Endodermal cell (in vitro differentiated cells): Measurements from ENCODE around the gene PRDX2. TPM values are rescaled to one million over a fixed set of nuclear protein-coding genes. Genes with fewer than 3 reads are reported as not detected.

Source experiments
- DNase-seq: peaks from one replicate; pipeline ENCODE4 v3.0.0-alpha.2; 2017
- H3K27ac ChIP-seq: 2 replicates; pipeline ENCODE4 v1.5.1; 2013; ENCODE audit warnings: mild to moderate bottlenecking, low read depth, low read length, moderate library complexity
- H3K27me3 ChIP-seq: 2 replicates; pipeline ENCODE4 v1.6.1; 2013; ENCODE audit warnings: mild to moderate bottlenecking, low read length, moderate library complexity; ENCODE audit not compliant: insufficient read depth, control insufficient read depth, poor library complexity, severe bottlenecking
- H3K36me3 ChIP-seq: 2 replicates; pipeline ENCODE4 v1.7.0; 2013; ENCODE audit warnings: mild to moderate bottlenecking, low read length, moderate library complexity; ENCODE audit not compliant: control insufficient read depth, insufficient read depth
- H3K4me1 ChIP-seq: one replicate; pipeline ENCODE4 v1.7.0; 2013; ENCODE audit warnings: low read length; ENCODE audit not compliant: control insufficient read depth, insufficient read depth
- H3K4me3 ChIP-seq: 2 replicates; pipeline ENCODE4 v1.5.1; 2013; ENCODE audit warnings: mild to moderate bottlenecking, low read length, moderate library complexity
- H3K9ac ChIP-seq: 2 replicates; pipeline ENCODE4 v1.6.1; 2013; ENCODE audit warnings: mild to moderate bottlenecking, low read length, moderate library complexity; ENCODE audit not compliant: poor library complexity, severe bottlenecking; ENCODE audit errors: extremely low read depth
- H3K9me3 ChIP-seq: 2 replicates; pipeline ENCODE4 v1.6.1; 2013; ENCODE audit warnings: mild to moderate bottlenecking, low read length, moderate library complexity; ENCODE audit not compliant: control insufficient read depth
- H3K27ac Mint-ChIP-seq: 2 replicates; pipeline ENCODE4 v1.8.0; 2020; ENCODE audit warnings: mixed read lengths
- H3K27me3 Mint-ChIP-seq: 2 replicates; pipeline ENCODE4 v1.8.0; 2021; ENCODE audit warnings: mild to moderate bottlenecking, mixed read lengths; ENCODE audit not compliant: insufficient read depth
- H3K36me3 Mint-ChIP-seq: 2 replicates; pipeline ENCODE4 v1.8.0; 2020; ENCODE audit warnings: low read depth, mixed read lengths
- H3K4me1 Mint-ChIP-seq: 2 replicates; pipeline ENCODE4 v1.8.0; 2020; ENCODE audit warnings: mixed read lengths
- H3K4me3 Mint-ChIP-seq: 2 replicates; pipeline ENCODE4 v1.8.0; 2020; ENCODE audit warnings: mild to moderate bottlenecking, moderate library complexity, mixed read lengths
- H3K9me3 Mint-ChIP-seq: 2 replicates; pipeline ENCODE4 v1.8.0; 2020; ENCODE audit warnings: mild to moderate bottlenecking, mixed read lengths
- WGBS, 2 experiments: methylation state at CpG; one replicate each; pipeline versions ENCODE4 v1.1.5 to v1.1.7; 2013; ENCODE audit warnings: missing lambda C conversion rate in 2 of 2, mixed read lengths in 1 of 2; ENCODE audit not compliant: insufficient coverage in 1 of 2, insufficient read length in 1 of 2; 5-methylcytosine and 5-hydroxymethylcytosine counted together
- total RNA-seq, 2 donors: library from RNA; stranded (reverse); fragmentation: NEBNext Ultra II Directional in 1 of 2; extraction: Animal tissue kit (Norgen Biotek cat#: 25700) in 1 of 2; gene quantifications; 2 replicates in 1 of 2; 3 replicates in 1 of 2; pipeline ENCODE4 v1.2.1, GENCODE V29; 2021
- TF ChIP-seq, protein P1 (sequence below): fragments of 200-600 bp; sonication (generic); conservative IDR thresholded peaks from 2 replicates; pipeline ENCODE4 v1.5.0; 2021; ENCODE audit warnings: antibody characterized with exemption, mild to moderate bottlenecking

PRDX2 gene
- total RNA-seq, 2 donors from 2014 or later: 429 to 507 TPM

DNA sequence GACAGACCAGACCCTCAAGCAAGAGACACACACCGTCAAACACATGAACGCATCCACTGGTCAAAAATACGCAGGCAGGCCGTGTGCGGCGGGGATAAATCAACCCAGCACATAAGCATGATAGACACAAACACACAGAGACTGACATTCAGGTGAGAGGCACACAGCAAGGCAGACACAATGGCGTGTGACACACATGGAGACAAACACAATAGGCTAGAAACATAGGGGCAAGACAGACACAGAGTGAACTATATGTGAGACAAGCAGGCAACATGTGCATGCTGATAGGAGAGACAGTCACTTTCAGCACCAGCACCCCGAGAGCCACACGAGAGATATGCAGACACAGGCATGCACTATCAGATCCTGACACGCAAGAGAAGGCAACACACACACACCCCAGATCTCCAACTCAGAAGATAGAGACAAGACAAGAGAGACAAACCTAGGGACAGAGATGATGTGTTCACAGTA lies 17.2 kb downstream of the PRDX2 start:
- no peaks in the 10 kb centered on the region for H3K9me3 ChIP-seq

GRCh38 chr19:12783849-12784393 lies 17.7 kb downstream of the PRDX2 start:
- no peaks in the 10 kb centered on the region for H3K36me3 ChIP-seq
- no peak overlapping the region for H3K27ac ChIP-seq
- WGBS, 2 experiments: 20 to 62% methylated on average over 1 to 18 of the region's 19 CpGs
- H3K4me3 ChIP-seq: no peak overlapping the region
- H3K9me3 Mint-ChIP-seq: no peaks in the 10 kb centered on the region
- no peaks in the 10 kb centered on the region for H3K9me3 ChIP-seq
- H3K36me3 Mint-ChIP-seq: no peaks in the 10 kb centered on the region
- no peak overlapping the region for H3K9ac ChIP-seq
- H3K4me3 Mint-ChIP-seq: peak overlapping the region; percentile 61
- no peaks in the 10 kb centered on the region for H3K27me3 Mint-ChIP-seq
- peak; percentile 54 for DNase-seq
- peaks cover 9% of the 10 kb centered on the region for H3K4me1 ChIP-seq
- no peak overlapping the region for H3K27ac Mint-ChIP-seq
- H3K27me3 ChIP-seq: no peaks in the 10 kb centered on the region
- peaks cover 16% of the 10 kb centered on the region for H3K4me1 Mint-ChIP-seq
- TF ChIP-seq, protein P1, sequence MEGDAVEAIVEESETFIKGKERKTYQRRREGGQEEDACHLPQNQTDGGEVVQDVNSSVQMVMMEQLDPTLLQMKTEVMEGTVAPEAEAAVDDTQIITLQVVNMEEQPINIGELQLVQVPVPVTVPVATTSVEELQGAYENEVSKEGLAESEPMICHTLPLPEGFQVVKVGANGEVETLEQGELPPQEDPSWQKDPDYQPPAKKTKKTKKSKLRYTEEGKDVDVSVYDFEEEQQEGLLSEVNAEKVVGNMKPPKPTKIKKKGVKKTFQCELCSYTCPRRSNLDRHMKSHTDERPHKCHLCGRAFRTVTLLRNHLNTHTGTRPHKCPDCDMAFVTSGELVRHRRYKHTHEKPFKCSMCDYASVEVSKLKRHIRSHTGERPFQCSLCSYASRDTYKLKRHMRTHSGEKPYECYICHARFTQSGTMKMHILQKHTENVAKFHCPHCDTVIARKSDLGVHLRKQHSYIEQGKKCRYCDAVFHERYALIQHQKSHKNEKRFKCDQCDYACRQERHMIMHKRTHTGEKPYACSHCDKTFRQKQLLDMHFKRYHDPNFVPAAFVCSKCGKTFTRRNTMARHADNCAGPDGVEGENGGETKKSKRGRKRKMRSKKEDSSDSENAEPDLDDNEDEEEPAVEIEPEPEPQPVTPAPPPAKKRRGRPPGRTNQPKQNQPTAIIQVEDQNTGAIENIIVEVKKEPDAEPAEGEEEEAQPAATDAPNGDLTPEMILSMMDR: no peak

More for the DNA sequence above, 17.2 kb downstream of the PRDX2 start:
- Histone ChIP-seq H3K9ac (no peak overlapping the region), H3K27me3 (no peaks in the 10 kb centered on the region), H3K36me3 (no peaks in the 10 kb centered on the region), H3K4me3 (no peak overlapping the region), H3K27ac (peak overlapping the region; percentile 41), H3K4me1 (peaks cover 11% of the 10 kb centered on the region)
- H3K4me1 Mint-ChIP-seq: peaks cover 17% of the 10 kb centered on the region
- H3K9me3 Mint-ChIP-seq: no peaks in the 10 kb centered on the region
- TF ChIP-seq, protein P1: no peak
- 95% methylated on average over 4 to 10 of the region's 10 CpGs for WGBS, 2 experiments
- no peak overlapping the region for H3K27ac Mint-ChIP-seq
- DNase-seq: no peak
- no peaks in the 10 kb centered on the region for H3K36me3 Mint-ChIP-seq
- H3K27me3 Mint-ChIP-seq: no peaks in the 10 kb centered on the region
- H3K4me3 Mint-ChIP-seq: no peak overlapping the region

GRCh38 chr19:12783291-12783848 lies 18.2 kb downstream of the PRDX2 start:
- Mint-ChIP-seq H3K27ac (no peak overlapping the region), H3K4me1 (peaks cover 15% of the 10 kb centered on the region)
- peak; percentile 58 for DNase-seq

More at GRCh38 chr19:12783291-12783848, 18.2 kb downstream of the PRDX2 start:
- Histone ChIP-seq H3K9me3 (no peaks in the 10 kb centered on the region), H3K27me3 (no peaks in the 10 kb centered on the region), H3K36me3 (no peaks in the 10 kb centered on the region), H3K27ac (no peak overlapping the region), H3K9ac (no peak overlapping the region), H3K4me1 (peaks cover 4% of the 10 kb centered on the region), H3K4me3 (no peak overlapping the region)
- WGBS, 2 experiments: 43 to 45% methylated on average over 4 to 16 of the region's 16 CpGs
- peak overlapping the region; percentile 61 for H3K4me3 Mint-ChIP-seq
- no peaks in the 10 kb centered on the region for H3K27me3 Mint-ChIP-seq
- no peaks in the 10 kb centered on the region for H3K9me3 Mint-ChIP-seq
- no peaks in the 10 kb centered on the region for H3K36me3 Mint-ChIP-seq
- TF ChIP-seq, protein P1: no peak
